Measurements from ENCODE around the gene EFCC1. TPM values are rescaled to one million over a fixed set of nuclear protein-coding genes. Genes with fewer than 3 reads are reported as not detected.

EFCC1 gene
- polyA plus RNA-seq, 1 donor (not counting 4 experiments of a cell fraction or from before 2014, with no cell fraction given), result not detected

- no peaks in the 10 kb centered on the region for H3K79me2 ChIP-seq (ENCODE audit: control insufficient read depth, insufficient read depth, low read length)
- H3K9me1 ChIP-seq (ENCODE audit: control insufficient read depth, extremely low read depth, insufficient read depth, low read length), result no peaks in the 10 kb centered on the region
- H3K4me1 ChIP-seq (ENCODE audit: control insufficient read depth, extremely low read depth, insufficient read depth, low read length), result peaks cover 2% of the 10 kb centered on the region
- dilution Hi-C loops (cut with MboI; ENCODE audit: extremely low pct_ligation_motif_present, low sequenced_read_pairs), result no loop called here
- peaks cover 6% of the 10 kb centered on the region for H3K27me3 ChIP-seq (ENCODE audit: control insufficient read depth, extremely low read depth, insufficient read depth, low read length)
- TF ChIP-seq CTCF (optimal IDR thresholded peaks at IDR 0.05 in 1 of 3, IDR thresholded peaks at IDR 0.05 in 1 of 3, conservative IDR thresholded peaks at IDR 0.05 in 1 of 3; ENCODE audit: extremely low read depth in 1 of 3, insufficient read depth in 2 of 3, low read length in 3 of 3) (no peak), EZH2 (IDR thresholded peaks at IDR 0.05; ENCODE audit: low read length) (no peak)
- FAIRE-seq (no peak), DNase-seq (ENCODE audit: low read depth, low spot score) (no peak)
- no peak overlapping the region for H2AFZ ChIP-seq (ENCODE audit: control insufficient read depth, low read length)
- H3K36me3 ChIP-seq (ENCODE audit: control insufficient read depth in 2 of 2, extremely low read depth in 1 of 2, insufficient read depth in 2 of 2, low read length in 2 of 2), result no peaks in the 10 kb centered on the region
- H3K4me3 ChIP-seq (ENCODE audit: control insufficient read depth in 2 of 3, extremely low read depth in 1 of 3, insufficient read depth in 2 of 3, low read depth in 1 of 3, low read length in 3 of 3), result no peak overlapping the region
- no peaks in the 10 kb centered on the region for H3K9me3 ChIP-seq (ENCODE audit: control insufficient read depth, low read depth, low read length)
- no peak overlapping the region for H3K9ac ChIP-seq (ENCODE audit: control insufficient read depth, extremely low read depth, insufficient read depth, low read length)
- no peak overlapping the region for H3K4me2 ChIP-seq (ENCODE audit: control insufficient read depth, extremely low read depth, insufficient read depth, low read depth, low read length)
- H4K20me1 ChIP-seq (ENCODE audit: control insufficient read depth, extremely low read depth, insufficient read depth, low read length), result no peaks in the 10 kb centered on the region
- H3K27ac ChIP-seq (ENCODE audit: control insufficient read depth, insufficient read depth, low read length), result no peak overlapping the region
Observed at GRCh38 chr3:129028866-129029265, 27.8 kb downstream of the EFCC1 start.

- dilution Hi-C loops (cut with MboI; ENCODE audit: extremely low pct_ligation_motif_present, low sequenced_read_pairs), result no loop called here
- Histone ChIP-seq H3K4me1 (ENCODE audit: control insufficient read depth, extremely low read depth, insufficient read depth, low read length) (peaks cover 2% of the 10 kb centered on the region), H2AFZ (ENCODE audit: control insufficient read depth, low read length) (no peak overlapping the region), H3K36me3 (ENCODE audit: control insufficient read depth in 2 of 2, extremely low read depth in 1 of 2, insufficient read depth in 2 of 2, low read length in 2 of 2) (no peaks in the 10 kb centered on the region), H3K27ac (ENCODE audit: control insufficient read depth, insufficient read depth, low read length) (no peak overlapping the region), H3K9me1 (ENCODE audit: control insufficient read depth, extremely low read depth, insufficient read depth, low read length) (no peaks in the 10 kb centered on the region), H3K4me3 (ENCODE audit: control insufficient read depth in 2 of 3, extremely low read depth in 1 of 3, insufficient read depth in 2 of 3, low read depth in 1 of 3, low read length in 3 of 3) (no peak overlapping the region), H3K9ac (ENCODE audit: control insufficient read depth, extremely low read depth, insufficient read depth, low read length) (no peak overlapping the region), H4K20me1 (ENCODE audit: control insufficient read depth, extremely low read depth, insufficient read depth, low read length) (no peaks in the 10 kb centered on the region), H3K79me2 (ENCODE audit: control insufficient read depth, insufficient read depth, low read length) (no peaks in the 10 kb centered on the region), H3K4me2 (ENCODE audit: control insufficient read depth, extremely low read depth, insufficient read depth, low read depth, low read length) (no peak overlapping the region), H3K9me3 (ENCODE audit: control insufficient read depth, low read depth, low read length) (no peaks in the 10 kb centered on the region), H3K27me3 (ENCODE audit: control insufficient read depth, extremely low read depth, insufficient read depth, low read length) (peaks cover 6% of the 10 kb centered on the region)
- DNase-seq (ENCODE audit: low read depth, low spot score) (no peak), FAIRE-seq (no peak)
- no peak for TF ChIP-seq EZH2 (IDR thresholded peaks at IDR 0.05; ENCODE audit: low read length)
- TF ChIP-seq CTCF (optimal IDR thresholded peaks at IDR 0.05 in 1 of 3, IDR thresholded peaks at IDR 0.05 in 1 of 3, conservative IDR thresholded peaks at IDR 0.05 in 1 of 3; ENCODE audit: extremely low read depth in 1 of 3, insufficient read depth in 2 of 3, low read length in 3 of 3), result no peak
Observed at GRCh38 chr3:129030611-129031010, 29.5 kb downstream of the EFCC1 start.
